MCF 10A (cell line): ENCODE results near the gene CSPG4. TPM values are rescaled to one million over a fixed set of nuclear protein-coding genes. Genes with fewer than 3 reads are reported as not detected.
"Not testable (repeated sequence)": the region's sequence is repeated elsewhere in the genome, so short reads cannot be mapped to it uniquely, and the experiment has no call there.

Experiments used
- BruUV-seq: library from RNA; stranded (reverse); fragments of 400-500 nt; replicated peaks from 2 replicates; lab custom pipeline; 2021; lab: Mats Ljungman, UMichigan
- CTCF ChIA-PET: fragments of 300-600 bp; sonication (Branson Sonifier 250); formaldehyde crosslinking; extraction: SDS; loops from one replicate; lab custom pipeline; 2021; ENCODE audit warnings: antibody characterized with exemption, inconsistent platforms; lab: Yijun Ruan, JAX
- POLR2A ChIA-PET: fragments of 300-600, 350-650 bp; sonication (Branson Sonifier 250); formaldehyde crosslinking; extraction: SDS; loops from one replicate; lab custom pipeline; 2020; ENCODE audit warnings: antibody characterized with exemption, inconsistent platforms; lab: Yijun Ruan, JAX
- DNase-seq: peaks from one replicate; pipeline ENCODE4 v3.0.0-alpha.2; 2018; ENCODE audit not compliant: unreplicated experiment
- H3K27ac Mint-ChIP-seq: one replicate; pipeline ENCODE4 v1.8.0; 2022; ENCODE audit warnings: mild to moderate bottlenecking, low read depth, mixed read lengths; ENCODE audit not compliant: unreplicated experiment
- H3K27me3 Mint-ChIP-seq: one replicate; pipeline ENCODE4 v1.8.0; 2022; ENCODE audit warnings: mixed read lengths; ENCODE audit not compliant: insufficient read depth, unreplicated experiment
- H3K36me3 Mint-ChIP-seq: one replicate; pipeline ENCODE4 v1.8.0; 2022; ENCODE audit warnings: mild to moderate bottlenecking, moderate library complexity, mixed read lengths; ENCODE audit not compliant: insufficient read depth, unreplicated experiment
- H3K4me1 Mint-ChIP-seq: one replicate; pipeline ENCODE4 v1.8.0; 2022; ENCODE audit warnings: mixed read lengths; ENCODE audit not compliant: insufficient read depth, unreplicated experiment
- H3K4me3 Mint-ChIP-seq: one replicate; pipeline ENCODE4 v1.8.0; 2022; ENCODE audit warnings: mild to moderate bottlenecking, moderate library complexity, mixed read lengths; ENCODE audit not compliant: unreplicated experiment
- H3K9me3 Mint-ChIP-seq: one replicate; pipeline ENCODE4 v1.8.0; 2022; ENCODE audit warnings: mixed read lengths; ENCODE audit not compliant: unreplicated experiment
- CTCF ChIP-seq: fragments of 200-600 bp; IDR thresholded peaks from one replicate; pipeline ENCODE4 v1.8.0; 2022; ENCODE audit warnings: antibody characterized with exemption, mild to moderate bottlenecking; ENCODE audit not compliant: unreplicated experiment
- intact Hi-C: fragments of 100-400 bp; cut with micrococcal nuclease; formaldehyde crosslinking; loops from 2 replicates; pipeline ENCODE4 v1.14.1; 2022
- total RNA-seq: library from RNA; stranded (reverse); gene quantifications from 2 replicates; pipeline ENCODE4 v1.2.3, GENCODE V29; 2022

Gene CSPG4
- total RNA-seq, 1 experiment from 2014 or later, result 0.21 TPM

- Mint-ChIP-seq H3K9me3 (no peaks in the 10 kb centered on the region), H3K36me3 (no peaks in the 10 kb centered on the region), H3K4me1 (peaks cover 13% of the 10 kb centered on the region), H3K4me3 (no peak overlapping the region), H3K27me3 (no peaks in the 10 kb centered on the region), H3K27ac (peak overlapping the region; percentile 16)
- CTCF ChIA-PET, result interaction anchor here (1.0 kb wide), 1 partner anchor 41 kb away, joined by 3 read pairs; no protein-coding TSS in a partner anchor
- intact Hi-C loops, result no loop called here
- DNase-seq, result no peak
- no peak for TF ChIP-seq CTCF
- POLR2A ChIA-PET, result no interaction called here
- BruUV-seq, result no TSS peak
Measured at GRCh38 chr15:75760704-75761435, 48.2 kb upstream of the CSPG4 start.

GRCh38 chr15:75760131-75760520 is 47.5 kb upstream of the CSPG4 start:
- H3K9me3 Mint-ChIP-seq, intact Hi-C loops, CTCF ChIA-PET, POLR2A ChIA-PET, H3K4me3 Mint-ChIP-seq, BruUV-seq, H3K36me3 Mint-ChIP-seq, H3K27me3 Mint-ChIP-seq, DNase-seq: not testable (repeated sequence)
- Mint-ChIP-seq H3K27ac (peak overlapping the region; percentile 16), H3K4me1 (peaks cover 13% of the 10 kb centered on the region)

GRCh38 chr15:75759416-75760130 is 46.9 kb upstream of the CSPG4 start:
- CTCF ChIA-PET, result interaction anchor here (0.6 kb wide), 2 partner anchors 43 to 516 kb away, joined by 3 read pairs; no protein-coding TSS in a partner anchor
- no peak overlapping the region for H3K27ac Mint-ChIP-seq
- no peak for DNase-seq
- H3K9me3 Mint-ChIP-seq, result no peaks in the 10 kb centered on the region
- peaks cover 13% of the 10 kb centered on the region for H3K4me1 Mint-ChIP-seq
- TF ChIP-seq CTCF, result no peak
- peak overlapping the region; percentile 92 for H3K4me3 Mint-ChIP-seq
- no peaks in the 10 kb centered on the region for H3K27me3 Mint-ChIP-seq
- BruUV-seq, result no TSS peak
- H3K36me3 Mint-ChIP-seq, result no peaks in the 10 kb centered on the region
- POLR2A ChIA-PET, result interaction anchor here (0.6 to 1.4 kb wide), 2 partner anchors 45 to 145 kb away, joined by 4 to 5 read pairs; partner anchors contain the start of gene FBXO22
- intact Hi-C loops, result no loop called here

GRCh38 chr15:75758071-75758872 is 45.6 kb upstream of the CSPG4 start:
- no peaks in the 10 kb centered on the region for H3K36me3 Mint-ChIP-seq
- H3K4me3 Mint-ChIP-seq, result peak overlapping the region; percentile 92
- peak overlapping the region; percentile 98 for H3K27ac Mint-ChIP-seq
- intact Hi-C loops, result no loop called here
- TF ChIP-seq CTCF, result no peak
- peak; percentile 88 for DNase-seq
- peaks cover 13% of the 10 kb centered on the region for H3K4me1 Mint-ChIP-seq
- BruUV-seq, result no TSS peak
- H3K9me3 Mint-ChIP-seq, result no peaks in the 10 kb centered on the region
- no peaks in the 10 kb centered on the region for H3K27me3 Mint-ChIP-seq
- ChIA-PET CTCF (interaction anchor here (0.7 to 1.7 kb wide), 3 partner anchors 25 to 51 kb away, joined by 3 to 5 read pairs (median 5); no protein-coding TSS in a partner anchor), POLR2A (interaction anchor here (0.7 to 1.5 kb wide), 8 partner anchors 10 to 735 kb away, joined by 3 to 4 read pairs (median 4); partner anchors contain the start of genes FBXO22 and PPCDC)

- H3K27me3 Mint-ChIP-seq, H3K4me3 Mint-ChIP-seq, H3K27ac Mint-ChIP-seq, BruUV-seq, intact Hi-C loops, DNase-seq, H3K9me3 Mint-ChIP-seq, H3K36me3 Mint-ChIP-seq: not testable (repeated sequence)
- peaks cover 13% of the 10 kb centered on the region for H3K4me1 Mint-ChIP-seq
- CTCF ChIA-PET, result interaction anchor here (0.7 kb wide), 1 partner anchor 454 kb away, joined by 5 read pairs; no protein-coding TSS in a partner anchor
- POLR2A ChIA-PET, result interaction anchor here (0.7 kb wide), 1 partner anchor 26 kb away, joined by 3 read pairs; no protein-coding TSS in a partner anchor
Measured at GRCh38 chr15:75754871-75755270, 42.2 kb upstream of the CSPG4 start.
